BE2C (cell line): ENCODE results near the gene SRSF12.
"Not testable (repeated sequence)": the region's sequence is repeated elsewhere in the genome, so short reads cannot be mapped to it uniquely, and the experiment has no call there.

Experiments used
- DNase-seq: peaks from one replicate; pipeline ENCODE4 v3.0.0-alpha.2; 2020
- H3K27me3 ChIP-seq: fragments of 250-450 bp; sonication (Bioruptor Pico); 2 replicates; pipeline ENCODE4 v1.5.1; 2020; ENCODE audit warnings: mild to moderate bottlenecking
- H3K36me3 ChIP-seq: fragments of 250-450 bp; sonication (Bioruptor Pico); 2 replicates; pipeline ENCODE4 v1.5.1; 2020; ENCODE audit warnings: mild to moderate bottlenecking
- H3K4me1 ChIP-seq: fragments of 250-450 bp; sonication (Bioruptor Pico); 2 replicates; pipeline ENCODE4 v1.5.1; 2020
- H3K4me3 ChIP-seq: 2 replicates; pipeline ENCODE4 v1.5.1; 2011; ENCODE audit warnings: low read depth, low read length
- H3K9me3 ChIP-seq: fragments of 250-450 bp; sonication (Bioruptor Pico); 2 replicates; pipeline ENCODE4 v1.5.1; 2020
- CTCF ChIP-seq: IDR thresholded peaks from 2 replicates; pipeline ENCODE4 v1.5.1; 2012; ENCODE audit warnings: mild to moderate bottlenecking, low read depth, low read length

Gene SRSF12

GRCh38 chr6:89131599-89131998 is 13.7 kb upstream of the SRSF12 start:
- no peak for TF ChIP-seq CTCF
- Histone ChIP-seq H3K4me3 (no peak overlapping the region), H3K4me1 (no peaks in the 10 kb centered on the region), H3K36me3 (no peaks in the 10 kb centered on the region), H3K27me3 (no peaks in the 10 kb centered on the region), H3K9me3 (no peaks in the 10 kb centered on the region)
- no peak for DNase-seq

- not testable (repeated sequence) for H3K36me3 ChIP-seq, H3K4me3 ChIP-seq, H3K9me3 ChIP-seq, H3K4me1 ChIP-seq, DNase-seq, H3K27me3 ChIP-seq
Measured at GRCh38 chr6:89128256-89128671, 10.4 kb upstream of the SRSF12 start.

GRCh38 chr6:89122625-89123024 is 4.8 kb upstream of the SRSF12 start:
- DNase-seq = no peak
- Histone ChIP-seq H3K4me1 (no peaks in the 10 kb centered on the region; the same call in 1 of the 2 replicates), H3K9me3 (no peaks in the 10 kb centered on the region), H3K4me3 (no peak overlapping the region), H3K36me3 (peaks cover under 1% of the 10 kb centered on the region; the same call in 1 of the 2 replicates), H3K27me3 (no peaks in the 10 kb centered on the region)
- peak; percentile 72 for TF ChIP-seq CTCF

- no peak for DNase-seq
- Histone ChIP-seq H3K4me1 (no peaks in the 10 kb centered on the region; the same call in 1 of the 2 replicates), H3K36me3 (peaks cover 4% of the 10 kb centered on the region; the same call in 1 of the 2 replicates), H3K27me3 (no peaks in the 10 kb centered on the region), H3K4me3 (no peak overlapping the region), H3K9me3 (no peaks in the 10 kb centered on the region)
- TF ChIP-seq CTCF = no peak
Measured at GRCh38 chr6:89121934-89122333, 4.1 kb upstream of the SRSF12 start.

GRCh38 chr6:89120371-89120770 is 2.5 kb upstream of the SRSF12 start:
- no peak overlapping the region for H3K4me3 ChIP-seq
- no peaks in the 10 kb centered on the region for H3K27me3 ChIP-seq
- H3K9me3 ChIP-seq = no peaks in the 10 kb centered on the region
- no peak for TF ChIP-seq CTCF
- peaks cover 4% of the 10 kb centered on the region; the same call in 1 of the 2 replicates for H3K36me3 ChIP-seq
- DNase-seq = no peak
- no peaks in the 10 kb centered on the region; the same call in 1 of the 2 replicates for H3K4me1 ChIP-seq

- no peak for TF ChIP-seq CTCF
- no peak for DNase-seq
- Histone ChIP-seq H3K4me1 (no peaks in the 10 kb centered on the region; the same call in 1 of the 2 replicates), H3K27me3 (no peaks in the 10 kb centered on the region), H3K36me3 (peaks cover 4% of the 10 kb centered on the region; the same call in 1 of the 2 replicates), H3K9me3 (no peaks in the 10 kb centered on the region), H3K4me3 (no peak overlapping the region)
Measured at GRCh38 chr6:89118931-89119330, 1.1 kb upstream of the SRSF12 start.

- TF ChIP-seq CTCF = no peak
- H3K9me3 ChIP-seq = no peaks in the 10 kb centered on the region
- no peaks in the 10 kb centered on the region for H3K4me1 ChIP-seq
- no peaks in the 10 kb centered on the region for H3K27me3 ChIP-seq
- DNase-seq = no peak
- peak overlapping the region; percentile 75 for H3K4me3 ChIP-seq
- H3K36me3 ChIP-seq = peaks cover 4% of the 10 kb centered on the region; the same call in 1 of the 2 replicates
Measured at GRCh38 chr6:89116702-89117101, 1.2 kb downstream of the SRSF12 start.
